Measurements from ENCODE around the gene GRIA4.

Gene GRIA4

DNA sequence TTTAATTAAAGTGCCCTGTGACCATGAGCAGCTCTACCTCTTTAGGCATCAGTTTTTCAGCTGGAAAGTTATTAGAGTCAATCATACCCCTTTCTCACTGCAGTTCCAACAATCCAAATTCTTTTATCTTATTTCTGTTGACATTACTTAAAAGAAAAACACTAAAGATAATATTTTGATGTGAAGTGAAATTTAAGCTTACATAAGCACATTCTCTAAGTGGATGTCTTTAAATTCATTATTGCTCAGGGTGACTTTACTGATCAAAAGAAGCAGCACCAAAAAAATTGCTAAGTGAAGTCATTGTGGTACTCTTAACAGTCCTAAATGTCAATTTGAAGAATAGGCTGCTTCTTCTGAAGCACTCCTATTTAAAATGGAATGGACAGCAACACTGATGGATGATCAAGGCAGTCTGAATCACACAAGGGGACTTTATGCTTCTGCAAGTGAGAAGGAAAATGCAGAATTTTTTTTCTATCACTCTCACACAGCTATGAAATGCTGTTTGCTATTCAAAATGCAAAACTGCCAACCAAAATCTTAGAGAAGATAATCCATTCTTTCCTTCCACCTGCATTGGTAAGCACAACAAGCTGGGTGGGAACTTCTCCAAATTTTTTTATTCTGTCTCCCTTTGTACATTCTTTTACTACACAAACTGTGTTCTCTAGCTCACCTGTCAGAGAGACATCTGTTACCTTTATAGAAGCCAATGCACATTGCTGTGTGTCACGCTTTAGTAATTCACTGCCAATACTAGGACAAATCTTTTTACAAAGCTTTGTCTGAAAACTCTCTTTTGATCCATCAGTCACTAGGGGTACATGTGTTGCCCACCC, 179.9 kb downstream of the GRIA4 start:
- no peak for DNase-seq (ENCODE audit: low read depth)

DNA sequence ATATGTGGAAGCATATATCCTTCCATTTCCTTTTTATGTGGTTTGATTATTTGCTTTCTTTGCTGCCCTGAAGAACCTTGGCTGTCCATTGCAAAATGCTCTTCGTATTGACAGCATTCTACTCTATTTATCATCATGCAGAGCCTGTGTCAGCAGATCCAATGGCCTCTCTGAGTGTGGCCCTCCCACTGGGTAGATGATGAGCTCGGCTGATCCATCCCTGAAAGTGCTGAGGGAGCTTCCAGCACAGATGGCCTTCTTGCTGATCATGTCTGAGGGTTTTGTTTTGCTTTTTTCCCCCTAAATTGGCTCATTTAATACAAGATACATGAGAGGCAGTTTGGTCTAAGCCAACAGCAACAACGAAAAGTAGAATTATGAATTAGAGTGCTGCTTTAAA, 181.0 kb downstream of the GRIA4 start:
- DNase-seq (ENCODE audit: low read depth) = no peak

DNA sequence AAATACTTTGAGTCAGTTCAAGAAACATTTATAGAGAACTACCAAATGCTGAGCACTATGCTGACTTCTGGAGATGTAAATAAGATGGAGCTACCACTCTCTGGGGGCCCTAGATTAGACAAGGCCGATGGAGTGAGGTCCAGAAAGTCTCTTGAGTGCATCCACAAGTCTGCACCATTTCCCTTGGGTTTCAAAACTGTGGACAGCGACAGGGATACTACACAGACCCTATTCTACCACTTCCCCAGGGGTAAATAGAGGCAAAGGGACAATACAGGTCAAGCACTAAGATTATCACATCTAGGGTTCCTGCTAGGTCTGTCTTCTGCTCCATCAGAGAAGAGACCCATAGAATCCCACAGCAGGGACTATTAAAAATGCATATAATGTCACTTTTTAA, 183.2 kb downstream of the GRIA4 start:
- no peak for DNase-seq (ENCODE audit: low read depth)

- no peak for DNase-seq (ENCODE audit: low read depth)
Measured at GRCh38 chr11:105799263-105799662, 189.4 kb downstream of the GRIA4 start.

- no peak for DNase-seq (ENCODE audit: low read depth)
Measured at GRCh38 chr11:105799728-105800462, 190.0 kb downstream of the GRIA4 start.

DNA sequence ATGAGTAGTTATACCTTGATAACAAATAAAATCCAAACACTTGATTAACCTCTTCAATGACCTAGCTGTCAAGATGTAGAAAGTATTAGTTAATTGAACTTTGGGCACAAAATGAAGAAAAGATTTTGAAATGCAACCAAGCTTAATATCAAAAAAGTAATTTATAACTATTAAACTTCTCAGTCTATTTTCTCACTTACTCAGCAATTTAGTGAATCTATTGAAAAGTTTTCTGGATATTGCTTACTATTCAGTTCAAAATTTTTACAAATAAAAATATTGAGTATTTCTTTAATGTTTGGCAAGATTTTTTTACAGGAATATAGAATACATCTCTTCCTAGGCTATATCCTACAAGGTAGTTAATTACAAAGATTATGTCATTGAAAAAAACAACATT, 192.5 kb downstream of the GRIA4 start:
- DNase-seq (ENCODE audit: low read depth) = no peak

DNA sequence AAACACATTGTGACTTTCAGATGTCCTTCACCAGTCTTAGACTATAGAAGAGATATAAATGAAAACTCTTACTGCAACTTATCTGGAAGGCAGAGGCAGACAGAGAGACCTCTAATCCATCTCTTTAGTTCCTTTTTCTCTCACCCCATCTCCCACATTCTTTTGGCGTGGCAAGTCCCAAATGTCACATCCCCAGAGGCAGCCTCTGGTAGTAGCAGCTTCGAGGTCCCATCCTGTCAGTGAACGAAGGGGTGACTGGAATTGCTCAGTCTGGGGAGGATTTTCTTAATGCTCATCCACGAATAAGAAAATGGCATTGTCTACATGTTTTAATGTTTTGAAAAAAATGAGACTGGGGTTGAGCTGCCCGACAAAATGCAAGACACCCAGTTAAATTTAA, 201.4 kb downstream of the GRIA4 start:
- no peak for DNase-seq (ENCODE audit: low read depth)

- DNase-seq (ENCODE audit: low read depth) = no peak
Measured at GRCh38 chr11:105821372-105821771, 211.5 kb downstream of the GRIA4 start.

DNA sequence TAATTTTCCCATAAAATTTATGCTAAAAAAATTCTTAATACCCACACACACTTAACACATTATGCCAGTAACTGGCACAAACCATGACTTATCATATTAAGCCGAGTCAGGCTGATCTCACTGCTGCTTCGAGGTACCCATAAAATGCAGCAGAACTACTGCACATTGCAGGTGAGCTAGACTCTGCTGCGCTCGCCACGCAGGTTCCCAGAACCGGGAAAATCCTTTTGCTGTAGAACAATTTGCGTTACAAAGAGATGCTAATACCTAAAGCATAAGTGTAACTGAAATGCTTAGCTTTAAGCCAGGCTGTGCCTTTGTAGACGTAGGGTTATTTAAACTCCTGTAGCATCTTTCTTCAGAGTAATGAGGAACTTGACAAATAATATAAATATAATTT, 211.9 kb downstream of the GRIA4 start:
- no peak for DNase-seq (ENCODE audit: low read depth)

GRCh38 chr11:105823495-105824033, 213.7 kb downstream of the GRIA4 start:
- DNase-seq (ENCODE audit: low read depth) = no peak

GRCh38 chr11:105824457-105825013, 214.7 kb downstream of the GRIA4 start:
- DNase-seq (ENCODE audit: low read depth) = no peak

DNA sequence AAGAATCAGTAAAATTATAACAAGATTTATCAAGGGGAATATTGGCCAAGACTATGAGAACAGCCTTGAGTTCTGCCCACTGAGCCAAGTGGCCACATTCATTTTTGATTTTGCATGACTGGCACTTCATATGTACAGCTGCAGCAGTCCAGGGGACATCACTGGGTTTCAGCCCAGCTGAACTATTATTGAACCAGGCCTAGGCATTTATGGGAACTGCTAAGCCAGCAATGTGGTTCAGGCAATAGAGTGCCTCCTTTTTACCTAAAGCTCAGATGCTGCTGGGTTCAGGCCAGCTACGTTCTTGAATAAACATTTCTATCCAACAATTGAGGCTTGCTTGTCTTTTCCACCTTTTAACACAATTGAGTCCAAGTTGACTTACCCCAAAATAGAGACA, 215.3 kb downstream of the GRIA4 start:
- no peak for DNase-seq (ENCODE audit: low read depth)

DNA sequence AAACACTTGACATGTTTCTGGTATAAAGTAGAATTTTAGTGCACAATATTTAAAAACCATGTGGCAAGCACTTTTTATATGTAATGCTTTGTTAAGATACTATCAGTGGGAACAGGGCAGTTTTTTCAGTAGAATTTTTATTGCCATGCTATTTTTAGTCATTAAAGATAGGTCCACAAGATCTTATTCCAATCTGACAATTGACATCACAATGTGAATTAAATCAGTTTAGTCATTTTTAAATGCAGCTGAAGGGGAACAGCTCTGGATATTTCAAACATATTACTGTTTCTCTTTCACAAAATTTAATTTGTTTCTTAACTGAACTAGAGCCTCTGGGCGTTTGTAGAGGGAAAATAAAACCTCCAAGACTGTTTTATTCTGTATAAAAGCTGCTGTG, 218.0 kb downstream of the GRIA4 start:
- DNase-seq (ENCODE audit: low read depth) = no peak

GRCh38 chr11:105829084-105829483, 219.2 kb downstream of the GRIA4 start:
- no peak for DNase-seq (ENCODE audit: low read depth)

DNA sequence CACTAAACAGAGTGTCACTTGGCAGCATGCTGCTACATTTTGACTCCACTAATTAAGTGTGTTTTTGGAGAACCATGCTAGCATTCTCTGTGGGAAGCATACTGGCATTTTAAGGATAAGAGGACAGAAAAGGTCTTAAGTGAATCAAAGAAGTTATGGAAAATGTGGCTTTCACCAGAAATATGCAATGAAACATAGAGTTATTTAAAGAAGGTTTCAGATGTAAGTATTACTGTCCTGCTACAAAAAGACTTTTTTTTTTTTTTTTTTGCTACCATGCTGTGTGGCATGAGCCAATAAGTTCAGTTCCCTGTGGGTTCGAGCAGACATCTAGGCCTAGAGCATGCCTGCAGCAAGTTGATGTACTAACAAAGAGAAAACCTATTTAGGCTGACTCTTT, 224.6 kb downstream of the GRIA4 start:
- DNase-seq (ENCODE audit: low read depth) = no peak

- DNase-seq (ENCODE audit: low read depth) = no peak
Measured at GRCh38 chr11:105838668-105839384, 229.0 kb downstream of the GRIA4 start.

- DNase-seq (ENCODE audit: low read depth) = no peak
Measured at GRCh38 chr11:105840391-105840790, 230.5 kb downstream of the GRIA4 start.

DNA sequence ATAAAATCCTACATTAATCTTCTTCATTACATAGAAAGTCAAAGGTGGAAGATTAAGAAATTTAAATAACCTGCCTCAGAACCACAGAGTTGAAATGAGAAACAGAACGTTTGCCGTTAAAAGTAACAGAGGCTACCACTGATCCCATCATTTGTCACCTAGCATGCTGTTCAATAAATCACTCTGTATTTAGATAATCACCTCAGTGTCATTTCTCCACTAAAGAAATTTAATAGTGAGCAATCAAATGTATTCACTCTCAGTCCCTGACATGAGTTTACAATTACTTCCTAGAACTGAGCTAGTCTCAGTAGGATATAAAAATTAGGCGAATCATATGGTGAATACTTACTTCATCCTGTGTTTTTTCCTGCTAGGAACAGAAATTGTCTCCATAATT, 242.5 kb downstream of the GRIA4 start:
- DNase-seq (ENCODE audit: low read depth) = no peak

GRCh38 chr11:105854269-105854668, 244.4 kb downstream of the GRIA4 start:
- no peak for DNase-seq (ENCODE audit: low read depth)

GRCh38 chr11:105856954-105857353, 247.1 kb downstream of the GRIA4 start:
- DNase-seq (ENCODE audit: low read depth) = no peak

- no peak for DNase-seq (ENCODE audit: low read depth)
Measured at GRCh38 chr11:105857728-105858127, 247.9 kb downstream of the GRIA4 start.

DNA sequence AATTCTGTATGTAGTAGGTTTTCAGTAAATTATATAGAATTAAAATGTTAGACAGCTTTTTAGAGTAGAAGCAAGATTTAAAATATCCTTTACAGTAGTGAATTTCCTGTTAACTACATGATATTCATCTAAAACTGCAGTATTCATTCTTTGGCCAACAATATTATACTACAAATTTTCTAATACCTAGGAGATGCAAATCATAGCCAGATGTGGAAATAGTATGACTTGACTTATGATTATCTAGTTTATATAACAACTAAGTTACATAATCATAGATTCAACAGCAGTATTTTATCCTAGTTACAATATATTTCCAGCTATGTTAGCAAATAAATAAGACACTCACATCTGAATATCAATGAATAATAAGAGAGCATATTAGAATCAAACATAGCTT, 249.0 kb downstream of the GRIA4 start:
- no peak for DNase-seq (ENCODE audit: low read depth)

All from stimulated activated CD8-positive, alpha-beta memory T cell treated with anti-CD3 and anti-CD28 coated beads, Interleukin-15, amount 100 ng/mL, for 1 hour (primary cell).